ENCODE data around the gene TNXB. TPM values are rescaled to one million over a fixed set of nuclear protein-coding genes. Genes with fewer than 3 reads are reported as not detected.
A peak's percentile ranks its signal among the peaks of the same experiment; 100 is the strongest.
"Not testable (repeated sequence)": the region's sequence is repeated elsewhere in the genome, so short reads cannot be mapped to it uniquely, and the experiment has no call there.

Gene TNXB
- total RNA-seq, 1 experiment from 2014 or later = 0.66 TPM

DNA sequence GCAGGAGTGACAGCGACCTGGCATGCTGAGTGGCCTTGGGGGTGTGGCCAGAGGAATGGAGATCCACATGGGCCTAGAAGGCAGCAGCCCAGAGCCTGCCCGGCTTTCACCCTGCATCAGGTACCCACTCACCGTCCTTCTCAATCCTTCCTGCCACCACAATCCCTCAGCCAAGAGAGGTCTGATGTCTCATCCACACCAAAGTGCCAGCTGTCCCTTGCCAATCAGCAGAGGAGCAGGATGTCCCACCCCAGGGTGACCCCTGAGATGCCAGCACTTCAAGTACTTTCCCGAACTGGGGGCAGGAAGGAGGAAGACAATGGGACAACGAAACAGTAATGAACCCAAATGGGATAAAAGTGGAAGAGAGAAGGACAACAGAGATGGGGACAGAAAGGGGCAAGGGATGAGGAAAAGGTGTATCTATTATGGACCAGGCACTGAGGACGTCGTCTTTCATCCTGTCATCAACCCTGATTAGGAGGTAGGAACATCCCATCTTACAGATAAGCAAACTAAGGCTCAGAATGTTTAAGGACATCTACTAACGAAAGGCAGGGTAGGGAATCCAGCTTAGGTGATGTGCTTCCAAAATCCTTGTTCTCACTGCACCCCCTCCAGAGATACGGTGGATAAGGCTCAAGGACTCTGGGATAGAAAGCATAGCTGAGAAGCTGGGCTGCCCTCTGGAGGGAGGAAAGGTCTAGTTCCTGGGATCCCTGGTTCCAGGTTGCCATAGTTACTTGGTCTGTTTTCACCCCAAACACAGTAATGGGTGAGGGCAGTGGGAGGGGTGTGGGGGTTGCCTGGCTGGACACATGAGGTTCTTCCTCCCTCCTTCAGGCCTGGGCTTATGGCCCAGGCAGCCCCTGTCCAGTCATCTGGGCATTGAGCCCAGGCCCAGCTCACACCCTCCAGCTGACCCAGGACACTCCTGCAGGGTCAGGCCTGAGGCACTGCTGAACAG lies 4.5 kb upstream of the TNXB start:
- DNase-seq (ENCODE audit: low read depth in 1 of 2, low spot score in 2 of 2) = peak; percentile 62 to 79
- Histone ChIP-seq H3K4me1 (replicated peaks) (peaks cover 37% of the 10 kb centered on the region), H3K36me3 (peaks cover 46% of the 10 kb centered on the region), H3K27me3 (replicated peaks) (peaks cover 5% of the 10 kb centered on the region), H3K4me3 (no peak overlapping the region), H3K9me3 (replicated peaks) (no peaks in the 10 kb centered on the region), H3K27ac (peak overlapping the region; percentile 67)

DNA sequence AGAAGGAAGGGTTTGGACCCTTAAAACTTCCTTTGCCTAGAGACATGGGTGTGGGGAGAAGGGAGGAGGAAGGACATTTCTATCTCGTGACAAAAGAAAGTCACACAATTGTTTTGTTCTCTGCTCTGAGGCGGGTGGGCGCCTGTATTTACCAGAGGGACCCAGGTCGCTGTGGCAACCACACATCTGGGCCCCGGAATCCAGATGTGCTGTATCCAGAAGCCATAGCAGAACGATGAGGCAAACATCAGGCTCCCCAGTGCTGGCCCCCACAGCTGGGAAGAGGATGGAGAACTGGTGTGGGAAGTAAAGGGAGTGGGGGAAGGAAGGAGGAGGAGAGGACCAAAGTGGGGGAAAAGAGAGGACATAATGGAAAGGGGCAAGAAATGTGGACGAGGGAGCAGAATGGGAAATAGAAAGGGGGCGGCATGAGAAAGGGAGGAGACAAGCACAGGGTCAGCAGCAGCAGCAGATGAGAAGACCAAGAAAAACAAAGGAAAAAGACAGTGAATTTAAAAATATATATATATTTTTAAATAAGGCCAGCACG lies 3.4 kb upstream of the TNXB start:
- peaks cover 34% of the 10 kb centered on the region for H3K36me3 ChIP-seq
- H3K4me1 ChIP-seq (replicated peaks) = peaks cover 46% of the 10 kb centered on the region
- no peaks in the 10 kb centered on the region for H3K9me3 ChIP-seq (replicated peaks)
- no peak for DNase-seq (ENCODE audit: low read depth in 1 of 2, low spot score in 2 of 2)
- H3K4me3 ChIP-seq = no peak overlapping the region
- no peak overlapping the region for H3K27ac ChIP-seq
- peaks cover 12% of the 10 kb centered on the region for H3K27me3 ChIP-seq (replicated peaks)

DNA sequence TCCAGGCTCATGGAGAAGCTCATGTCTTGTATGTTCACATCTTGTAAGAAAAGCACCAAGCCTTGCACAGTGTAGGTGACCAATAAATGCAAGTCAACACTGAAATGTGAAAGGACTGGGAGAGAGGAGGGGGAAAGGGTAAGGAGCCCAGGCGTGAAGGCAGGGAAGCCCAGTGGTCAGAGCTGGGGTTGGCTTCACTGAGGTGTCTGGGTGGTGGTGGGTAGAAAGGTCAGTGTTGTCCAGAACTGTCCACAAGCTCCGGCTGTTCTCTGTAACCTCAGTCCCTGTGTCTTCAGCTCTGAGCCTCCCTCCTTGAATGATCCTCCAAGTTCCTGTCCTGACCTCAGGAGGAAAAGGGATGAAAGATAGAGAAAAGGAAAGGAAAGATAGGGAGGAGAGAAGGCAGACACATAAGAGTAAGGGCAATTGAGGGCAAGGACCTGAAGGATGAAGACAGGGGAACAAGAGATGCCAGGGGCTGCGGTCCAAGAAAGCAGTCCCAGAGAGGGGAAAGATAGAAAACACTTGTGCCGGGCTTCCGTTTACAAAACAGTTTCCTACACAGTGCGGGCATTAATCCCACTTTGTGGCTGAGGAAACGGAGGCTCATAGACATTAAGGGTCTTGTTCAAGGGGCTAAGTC lies 2.4 kb upstream of the TNXB start:
- Histone ChIP-seq H3K27ac (no peak overlapping the region), H3K27me3 (replicated peaks) (peaks cover 12% of the 10 kb centered on the region), H3K9me3 (replicated peaks) (no peaks in the 10 kb centered on the region), H3K4me1 (replicated peaks) (peaks cover 49% of the 10 kb centered on the region), H3K36me3 (peaks cover 24% of the 10 kb centered on the region), H3K4me3 (no peak overlapping the region)
- DNase-seq (ENCODE audit: low read depth in 1 of 2, low spot score in 2 of 2) = no peak

DNA sequence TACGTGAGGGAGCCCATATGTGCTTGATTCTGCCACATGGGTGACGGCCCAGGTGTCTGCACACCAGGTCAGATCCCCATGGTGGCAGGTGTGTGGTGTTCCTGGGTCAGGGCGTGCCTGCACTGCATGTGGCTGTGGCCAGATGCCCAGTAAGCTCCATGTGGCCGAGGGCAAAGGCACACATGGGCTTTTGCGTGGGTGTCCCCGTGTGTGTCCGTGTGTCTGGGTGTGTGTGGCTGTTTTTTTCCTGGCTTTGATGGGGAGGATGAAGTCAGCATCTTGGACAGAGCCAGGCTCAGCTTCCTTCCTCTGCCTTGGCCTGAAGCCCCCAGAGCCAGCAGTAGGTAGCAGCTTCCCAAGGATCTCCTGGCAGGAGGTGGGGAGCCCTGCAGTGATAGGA lies 1.5 kb upstream of the TNXB start:
- Histone ChIP-seq H3K27me3 (replicated peaks) (peaks cover 12% of the 10 kb centered on the region), H3K4me3 (no peak overlapping the region), H3K27ac (no peak overlapping the region), H3K9me3 (replicated peaks) (no peaks in the 10 kb centered on the region), H3K4me1 (replicated peaks) (peaks cover 40% of the 10 kb centered on the region), H3K36me3 (peaks cover 15% of the 10 kb centered on the region)
- no peak for DNase-seq (ENCODE audit: low read depth in 1 of 2, low spot score in 2 of 2)

DNA sequence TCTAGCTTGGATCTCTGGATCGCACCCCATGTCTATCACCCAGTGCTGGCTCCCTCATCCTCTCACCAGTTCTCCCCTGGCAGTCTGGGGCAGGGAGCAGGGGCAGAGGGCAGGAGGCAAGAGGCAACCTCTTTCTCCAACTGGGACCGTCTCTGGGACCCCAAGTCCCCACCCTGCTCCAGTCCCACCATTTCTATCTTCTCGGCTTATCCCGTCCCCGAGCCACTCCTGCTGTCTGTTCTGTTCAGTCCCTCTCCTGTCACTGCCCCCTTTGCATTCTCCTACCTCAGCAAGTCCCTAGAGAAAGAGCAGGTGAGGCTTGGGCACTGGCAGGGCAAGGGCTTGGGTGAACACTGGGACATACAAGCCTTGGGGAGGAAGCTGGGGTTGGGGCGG lies 625 bp upstream of the TNXB start:
- Histone ChIP-seq H3K27me3 (replicated peaks) (peaks cover 14% of the 10 kb centered on the region), H3K27ac (no peak overlapping the region), H3K36me3 (peaks cover 12% of the 10 kb centered on the region), H3K4me3 (no peak overlapping the region), H3K4me1 (replicated peaks) (peaks cover 31% of the 10 kb centered on the region), H3K9me3 (replicated peaks) (no peaks in the 10 kb centered on the region)
- DNase-seq (ENCODE audit: low read depth in 1 of 2, low spot score in 2 of 2) = no peak

DNA sequence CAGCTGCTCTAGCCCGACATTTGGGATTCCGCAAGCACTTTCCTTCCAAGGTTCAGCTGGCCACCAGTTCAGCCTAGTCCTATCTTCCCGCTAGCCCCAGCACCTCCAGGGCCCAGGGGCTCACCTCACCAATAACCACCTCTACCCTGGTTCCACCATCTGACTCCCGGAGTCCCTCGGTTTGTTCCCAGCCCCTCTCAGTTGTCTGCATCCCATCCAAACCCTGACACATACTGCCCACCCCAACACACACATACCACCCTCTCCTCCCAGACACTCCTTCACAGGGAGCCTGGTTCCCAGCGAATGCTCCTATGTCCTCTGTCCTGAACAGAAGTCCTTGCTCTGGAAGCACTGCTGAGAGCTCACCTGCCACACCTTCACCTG lies 418 bp downstream of the TNXB start:
- Histone ChIP-seq H3K4me3 (no peak overlapping the region), H3K36me3 (peaks cover 6% of the 10 kb centered on the region), H3K9me3 (replicated peaks) (no peaks in the 10 kb centered on the region), H3K27ac (no peak overlapping the region), H3K27me3 (replicated peaks) (peaks cover 14% of the 10 kb centered on the region), H3K4me1 (replicated peaks) (peaks cover 20% of the 10 kb centered on the region)
- no peak for DNase-seq (ENCODE audit: low read depth in 1 of 2, low spot score in 2 of 2)

DNA sequence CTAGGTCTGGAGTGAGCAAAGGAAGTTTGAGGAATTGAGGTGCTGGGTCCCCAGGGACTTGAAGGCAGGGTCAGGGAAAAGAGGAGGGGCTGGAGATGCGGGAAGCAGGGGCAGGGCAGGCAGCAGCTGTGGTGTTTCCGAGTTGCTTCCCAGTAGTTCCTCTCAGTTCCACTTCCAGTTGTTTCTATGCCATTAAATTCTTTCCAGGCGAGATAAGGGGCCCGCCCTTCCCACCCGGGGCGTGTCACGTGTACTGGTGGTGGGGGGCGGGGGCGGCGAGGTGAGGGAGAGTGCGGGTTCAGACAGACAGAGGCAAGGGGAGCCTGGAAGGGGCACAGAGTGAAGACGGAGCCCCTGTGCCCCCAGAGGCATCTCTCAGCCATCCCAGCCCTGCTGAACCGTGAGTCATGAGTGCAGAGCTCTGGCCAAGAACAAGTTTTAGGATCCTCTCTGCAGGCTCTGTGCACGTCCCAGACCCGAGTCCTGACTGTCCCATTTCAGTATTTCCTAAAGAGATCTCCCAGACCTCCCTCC lies 977 bp downstream of the TNXB start:
- Histone ChIP-seq H3K36me3 (peaks cover under 1% of the 10 kb centered on the region; the same call in 1 of the 2 replicates), H3K27me3 (replicated peaks) (peaks cover 14% of the 10 kb centered on the region), H3K27ac (no peak overlapping the region), H3K9me3 (replicated peaks) (no peaks in the 10 kb centered on the region), H3K4me3 (no peak overlapping the region), H3K4me1 (replicated peaks) (peaks cover 15% of the 10 kb centered on the region)
- DNase-seq (ENCODE audit: low read depth in 1 of 2, low spot score in 2 of 2) = no peak

DNA sequence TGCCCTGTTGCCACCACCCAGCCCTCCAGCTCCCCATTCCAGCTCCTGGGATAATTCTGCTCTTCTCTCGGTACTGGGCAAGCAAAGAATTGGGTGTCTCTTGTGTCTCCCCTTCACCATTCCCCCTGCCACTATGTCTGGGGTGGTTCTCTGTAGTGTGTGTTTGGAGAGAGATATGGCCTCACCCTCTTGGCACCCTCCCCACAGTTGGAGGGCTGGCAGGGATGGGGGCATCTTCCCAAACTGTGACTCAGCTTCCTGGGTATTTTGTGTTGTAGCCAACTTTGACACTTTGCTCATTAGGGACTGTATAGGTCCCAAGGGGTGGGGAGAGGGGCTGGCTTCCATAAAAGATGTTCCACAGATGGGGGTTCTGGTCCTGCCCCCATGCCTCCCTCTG lies 1.7 kb downstream of the TNXB start:
- Histone ChIP-seq H3K27me3 (replicated peaks) (peaks cover 14% of the 10 kb centered on the region), H3K4me3 (no peak overlapping the region), H3K4me1 (replicated peaks) (peaks cover 14% of the 10 kb centered on the region), H3K27ac (no peak overlapping the region), H3K36me3 (no peaks in the 10 kb centered on the region), H3K9me3 (replicated peaks) (no peaks in the 10 kb centered on the region)
- no peak for DNase-seq (ENCODE audit: low read depth in 1 of 2, low spot score in 2 of 2)

DNA sequence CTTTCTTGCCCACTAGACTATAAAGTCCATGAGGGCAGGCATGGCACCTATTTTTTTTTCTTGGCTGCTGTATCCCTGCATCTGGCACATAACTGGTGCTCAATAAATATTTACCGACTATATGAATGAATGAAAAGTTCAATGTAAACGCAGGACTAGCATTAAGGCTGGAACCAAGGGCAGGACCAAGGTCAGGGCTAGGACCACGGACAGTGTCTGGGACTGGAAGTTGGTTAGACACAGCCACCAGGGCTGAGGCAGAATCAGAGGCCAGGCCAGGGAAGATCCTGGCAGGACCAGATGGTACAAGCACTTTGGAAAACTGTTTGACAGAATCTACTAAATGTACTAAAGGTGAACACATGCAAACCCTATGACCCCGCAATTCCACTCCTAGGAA lies 3.7 kb downstream of the TNXB start:
- Histone ChIP-seq H3K27ac (no peak overlapping the region), H3K4me1 (replicated peaks) (peaks cover 14% of the 10 kb centered on the region), H3K9me3 (replicated peaks) (no peaks in the 10 kb centered on the region), H3K36me3 (no peaks in the 10 kb centered on the region), H3K27me3 (replicated peaks) (peaks cover 19% of the 10 kb centered on the region), H3K4me3 (no peak overlapping the region)
- no peak for DNase-seq (ENCODE audit: low read depth in 1 of 2, low spot score in 2 of 2)

DNA sequence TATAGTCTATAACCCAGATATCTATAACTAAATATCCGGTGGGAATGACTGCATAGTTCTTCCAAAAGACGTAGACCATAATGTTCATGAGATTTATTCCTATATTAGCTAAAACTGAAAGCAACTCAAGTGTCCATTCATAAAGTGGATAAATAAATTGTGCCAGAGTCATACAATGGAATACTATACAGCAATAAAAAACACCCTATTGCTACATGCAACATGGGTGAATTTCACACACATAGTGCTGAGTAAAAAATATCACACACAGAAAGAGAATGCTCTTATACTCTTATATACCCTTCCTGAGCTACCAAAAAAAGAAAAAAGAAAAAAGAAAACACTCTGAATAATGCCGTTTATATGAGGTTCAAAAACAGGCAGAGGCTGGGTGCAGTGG lies 6.9 kb downstream of the TNXB start:
- Histone ChIP-seq H3K9me3 (replicated peaks) (no peaks in the 10 kb centered on the region), H3K4me3 (no peak overlapping the region), H3K27ac (no peak overlapping the region), H3K27me3 (replicated peaks) (peaks cover 30% of the 10 kb centered on the region), H3K36me3 (no peaks in the 10 kb centered on the region), H3K4me1 (replicated peaks) (peaks cover under 1% of the 10 kb centered on the region)
- DNase-seq (ENCODE audit: low read depth in 1 of 2, low spot score in 2 of 2) = no peak

DNA sequence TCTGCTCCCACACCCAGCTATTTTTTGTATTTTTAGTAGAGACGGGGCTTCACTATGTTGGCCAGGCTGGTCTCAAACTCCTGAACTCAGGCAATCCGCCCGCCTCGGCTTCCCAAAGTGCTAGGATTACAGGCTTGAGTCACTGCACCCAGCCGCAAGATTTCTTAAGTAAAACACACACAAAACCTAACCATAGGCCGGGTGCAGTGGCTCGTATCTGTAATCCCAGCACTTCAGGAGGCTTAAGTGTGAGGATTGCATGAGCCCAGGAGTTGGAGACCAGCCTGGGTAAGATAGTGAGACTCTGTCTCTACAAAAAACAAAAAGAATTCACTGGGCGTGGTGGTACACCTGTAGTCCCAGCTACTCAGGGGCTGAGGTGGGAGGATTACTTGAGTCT lies 8.9 kb downstream of the TNXB start:
- DNase-seq (ENCODE audit: low read depth in 1 of 2, low spot score in 2 of 2); H3K4me3 ChIP-seq; H3K36me3 ChIP-seq; H3K4me1 ChIP-seq (replicated peaks); H3K27ac ChIP-seq; H3K9me3 ChIP-seq (replicated peaks): not testable (repeated sequence)
- H3K27me3 ChIP-seq (replicated peaks) = peaks cover 49% of the 10 kb centered on the region

DNA sequence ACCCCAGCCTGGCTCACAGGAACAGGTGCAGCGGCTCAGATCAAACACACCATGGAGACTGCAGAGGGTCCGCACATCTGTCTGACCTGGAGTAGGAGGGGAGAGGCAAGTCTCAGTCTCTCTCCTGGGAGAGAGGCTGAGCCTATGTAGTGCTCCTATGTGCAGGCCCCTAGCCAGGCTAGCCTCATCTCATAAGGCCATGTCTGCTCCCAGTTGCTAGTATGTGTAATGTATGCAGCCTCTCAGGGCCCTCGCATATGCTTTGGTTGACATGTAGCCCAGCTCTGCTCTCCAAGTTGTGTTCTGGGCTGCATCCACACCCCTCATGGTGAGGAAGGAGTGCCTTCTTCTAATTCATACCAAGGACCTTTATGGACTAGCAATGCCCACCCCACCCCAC lies 11.8 kb downstream of the TNXB start:
- DNase-seq (ENCODE audit: low read depth in 1 of 2, low spot score in 2 of 2) = no peak
- Histone ChIP-seq H3K4me3 (no peak overlapping the region), H3K27ac (no peak overlapping the region), H3K4me1 (replicated peaks) (peaks cover 15% of the 10 kb centered on the region), H3K36me3 (no peaks in the 10 kb centered on the region), H3K27me3 (replicated peaks) (peaks cover 56% of the 10 kb centered on the region), H3K9me3 (replicated peaks) (no peaks in the 10 kb centered on the region)

DNA sequence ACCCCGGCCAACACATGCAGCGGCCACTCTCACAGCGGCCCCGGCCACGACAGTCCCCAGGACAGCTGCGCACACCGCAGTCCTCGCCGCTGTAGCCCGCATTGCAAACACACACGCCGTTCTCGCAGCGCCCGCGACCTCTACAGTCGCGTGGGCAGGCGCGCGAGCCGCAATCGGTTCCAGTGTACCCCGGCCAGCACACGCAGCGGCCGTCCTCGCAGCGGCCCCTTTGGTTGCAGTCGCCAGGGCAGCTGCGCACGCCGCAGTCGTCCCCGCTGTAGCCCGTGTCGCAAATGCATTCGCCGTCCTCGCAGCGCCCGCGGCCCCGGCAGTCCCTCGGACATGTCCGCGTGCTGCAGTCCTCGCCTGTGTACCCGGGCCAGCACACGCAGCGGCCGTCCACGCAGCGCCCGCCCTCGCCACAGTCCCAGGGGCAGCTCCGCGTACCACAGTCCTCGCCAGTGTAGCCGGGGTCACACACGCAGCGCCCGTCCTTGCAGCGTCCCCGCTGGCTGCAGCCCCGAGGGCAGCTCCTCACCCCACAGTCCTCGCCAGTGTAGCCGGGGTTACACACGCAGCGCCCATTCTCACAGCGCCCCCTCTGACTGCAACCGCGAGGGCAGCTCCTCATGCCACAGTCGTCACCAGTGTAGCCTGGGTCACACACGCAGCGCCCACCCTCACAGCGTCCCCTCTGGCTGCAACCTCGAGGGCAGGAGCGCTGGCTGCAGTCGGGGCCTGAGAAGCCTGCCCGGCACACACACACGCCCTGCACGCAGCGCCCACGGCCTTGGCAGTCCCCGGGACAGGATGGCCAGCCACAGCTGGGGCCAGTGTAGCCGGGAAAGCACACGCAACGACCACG lies 12.5 kb downstream of the TNXB start:
- no peak for DNase-seq (ENCODE audit: low read depth in 1 of 2, low spot score in 2 of 2)
- Histone ChIP-seq H3K27ac (no peak overlapping the region), H3K27me3 (replicated peaks) (peaks cover 52% of the 10 kb centered on the region), H3K4me1 (replicated peaks) (peaks cover 20% of the 10 kb centered on the region), H3K9me3 (replicated peaks) (no peaks in the 10 kb centered on the region), H3K4me3 (no peak overlapping the region), H3K36me3 (no peaks in the 10 kb centered on the region)
